ENCODE results near the gene PARD3B.

- TF ChIP-seq POLR2A (IDR thresholded peaks at IDR 0.05; ENCODE audit: low read depth, low read length) (no peak), TAF1 (IDR thresholded peaks at IDR 0.05; ENCODE audit: low read depth, low read length) (no peak)
Measured at GRCh38 chr2:205658572-205658971, 1113.3 kb downstream of the PARD3B start.

Data from GM12891 (cell line).